ENCODE results near the gene RAB40C. TPM values are rescaled to one million over a fixed set of nuclear protein-coding genes. Genes with fewer than 3 reads are reported as not detected.

Gene RAB40C
- total and polyA plus RNA-seq, 10 of the 15 experiments (the other 5 are each of a cell fraction or from before 2014, with no cell fraction given): 0.06 to 12.8 (median 4.6) TPM

GRCh38 chr16:548586-548985, 41.3 kb upstream of the RAB40C start:
- WGBS (ENCODE audit: insufficient coverage, insufficient replicate concordance, low lambda C conversion rate, missing lambda C conversion rate): 96% methylated on average over 21 of the region's 21 CpGs
- RAD21 ChIA-PET (ENCODE audit: unreplicated experiment): no interaction called here
- CTCF ChIA-PET: no interaction called here
- ATAC-seq (no peak), FAIRE-seq (no peak), DNase-seq (ENCODE audit: low read depth, low spot score) (no peak)
- no peak overlapping the region for H3K27ac ChIP-seq (ENCODE audit: control insufficient read depth, insufficient read depth)
- peaks cover 0 to 21% of the 10 kb centered on the region in 2 experiments; a peak in 2 of 4 replicates for H3K36me3 ChIP-seq (ENCODE audit: control insufficient read depth in 2 of 2, insufficient read depth in 2 of 2, low read length in 1 of 2)
- H2AFZ ChIP-seq (ENCODE audit: control insufficient read depth, low read depth, low read length): no peak overlapping the region
- H3K79me2 ChIP-seq (ENCODE audit: control insufficient read depth, insufficient read depth, low read length): no peaks in the 10 kb centered on the region
- H3K4me1 ChIP-seq (ENCODE audit: control insufficient read depth, insufficient read depth, low read length): no peaks in the 10 kb centered on the region
- no peaks in the 10 kb centered on the region for H4K20me1 ChIP-seq (ENCODE audit: control insufficient read depth, insufficient read depth)
- BruUV-seq (replicated peaks): no TSS peak
- POLR2A ChIA-PET: no interaction called here
- intact Hi-C loops (cut with micrococcal nuclease; ENCODE audit: unreplicated experiment) (no loop called here), in situ Hi-C loops (cut with MboI) (no loop called here)
- SMC1A ChIA-PET (ENCODE audit: uncharacterized antibody, unreplicated experiment): no interaction called here
- no peaks in the 10 kb centered on the region for H3K27me3 ChIP-seq (replicated peaks in 1 of 2; ENCODE audit: control insufficient read depth in 2 of 2, insufficient read depth in 2 of 2, low read length in 1 of 2)
- H3K4me2 ChIP-seq (ENCODE audit: control insufficient read depth, insufficient read depth): no peak overlapping the region
- no peak overlapping the region for H3K4me3 ChIP-seq
- TF ChIP-seq FOXK2 (IDR thresholded peaks at IDR 0.05): no peak
- no peak for TF ChIP-seq NBN (IDR thresholded peaks at IDR 0.05)
- no peaks in the 10 kb centered on the region for H3K9me3 ChIP-seq (replicated peaks; ENCODE audit: control insufficient read depth, insufficient read depth, low read length)
- H3K9ac ChIP-seq (ENCODE audit: control insufficient read depth, insufficient read depth, low read length): no peak overlapping the region

- no peak overlapping the region for H3K9ac ChIP-seq (ENCODE audit: control insufficient read depth, insufficient read depth, low read length)
- intact Hi-C loops (cut with micrococcal nuclease; ENCODE audit: unreplicated experiment) (no loop called here), in situ Hi-C loops (cut with MboI) (no loop called here)
- H3K4me1 ChIP-seq (ENCODE audit: control insufficient read depth, insufficient read depth, low read length): no peaks in the 10 kb centered on the region
- ChIA-PET CTCF (no interaction called here), SMC1A (ENCODE audit: uncharacterized antibody, unreplicated experiment) (no interaction called here), POLR2A (no interaction called here), RAD21 (ENCODE audit: unreplicated experiment) (no interaction called here)
- no peaks in the 10 kb centered on the region for H3K27me3 ChIP-seq (replicated peaks in 1 of 2; ENCODE audit: control insufficient read depth in 2 of 2, insufficient read depth in 2 of 2, low read length in 1 of 2)
- 0 out of 2 replicates have a peak, but pooled peaks have one; percentile 41 for TF ChIP-seq ZBTB33 (IDR thresholded peaks at IDR 0.05)
- no peak for TF ChIP-seq PBX3 (IDR thresholded peaks at IDR 0.05; ENCODE audit: insufficient replicate concordance, low read depth, low read length)
- no peak for TF ChIP-seq NR2F1 (conservative IDR thresholded peaks at IDR 0.05)
- TF ChIP-seq KAT2A (conservative IDR thresholded peaks at IDR 0.05; ENCODE audit: control insufficient read depth, low read depth, low read length): no peak
- TF ChIP-seq NKRF (conservative IDR thresholded peaks at IDR 0.05): no peak
- no peaks in the 10 kb centered on the region for H3K79me2 ChIP-seq (ENCODE audit: control insufficient read depth, insufficient read depth, low read length)
- H3K4me3 ChIP-seq: no peak overlapping the region
- no peak for DNase-seq (ENCODE audit: low read depth, low spot score)
- ATAC-seq: no peak
- 95% methylated on average over 54 of the region's 54 CpGs for WGBS (ENCODE audit: insufficient coverage, insufficient replicate concordance, low lambda C conversion rate, missing lambda C conversion rate)
- no peaks in the 10 kb centered on the region for H4K20me1 ChIP-seq (ENCODE audit: control insufficient read depth, insufficient read depth)
- no peaks in the 10 kb centered on the region for H3K9me3 ChIP-seq (replicated peaks; ENCODE audit: control insufficient read depth, insufficient read depth, low read length)
- no peak overlapping the region for H2AFZ ChIP-seq (ENCODE audit: control insufficient read depth, low read depth, low read length)
- no peak for FAIRE-seq
- no TSS peak for BruUV-seq (replicated peaks)
- no peak overlapping the region for H3K4me2 ChIP-seq (ENCODE audit: control insufficient read depth, insufficient read depth)
- peaks cover 0 to 21% of the 10 kb centered on the region in 2 experiments; a peak in 2 of 4 replicates for H3K36me3 ChIP-seq (ENCODE audit: control insufficient read depth in 2 of 2, insufficient read depth in 2 of 2, low read length in 1 of 2)
- no peak overlapping the region for H3K27ac ChIP-seq (ENCODE audit: control insufficient read depth, insufficient read depth)
Measured at GRCh38 chr16:549544-550263, 40.2 kb upstream of the RAB40C start.
